Peyer's patch (tissue), 4 donors: ENCODE results near the gene SPEM1.

ENCODE experiments used
- CTCF ChIP-seq, 6 experiments: fragments of 450-650 bp in 4 of 6; fragments of 200-600 bp in 2 of 6; sonication (generic) in 1 of 6; IDR thresholded peaks; one replicate each; pipeline ENCODE4 v1.5.1; 2017 to 2019; ENCODE audit warnings: antibody characterized with exemption in 6 of 6, mild to moderate bottlenecking in 3 of 6, moderate library complexity in 1 of 6
- POLR2A ChIP-seq, 2 donors: fragments of 450-650 bp; IDR thresholded peaks; one replicate each; pipeline ENCODE4 v1.5.1; 2017; ENCODE audit warnings: antibody characterized with exemption in 2 of 2, mild to moderate bottlenecking in 2 of 2, moderate library complexity in 2 of 2

GRCh38 chr17:7406235-7406825, 13.8 kb upstream of the SPEM1 start:
- TF ChIP-seq CTCF (IDR thresholded peaks at IDR 0.05) (no peak), POLR2A (IDR thresholded peaks at IDR 0.05) (no peak)
